Spinal cord (tissue), 10 donors: Measurements from ENCODE around the gene MYMK. TPM values are rescaled to one million over a fixed set of nuclear protein-coding genes. Genes with fewer than 3 reads are reported as not detected.
"Not testable (repeated sequence)": the region's sequence is repeated elsewhere in the genome, so short reads cannot be mapped to it uniquely, and the experiment has no call there.

Source experiments
- DNase-seq, 6 donors: peaks; one replicate each; pipeline versions ENCODE4 v3.0.0 to v3.0.0-alpha.2; 2013 to 2015; ENCODE audit warnings: low spot score in 6 of 6, low read depth in 4 of 6
- H3K27ac ChIP-seq: one replicate; pipeline ENCODE4 v1.5.1; 2013; ENCODE audit warnings: low read depth, low read length, control low read depth
- H3K27me3 ChIP-seq: one replicate; pipeline ENCODE4 v1.6.1; 2013; ENCODE audit warnings: low read length; ENCODE audit not compliant: control insufficient read depth, insufficient read depth
- H3K36me3 ChIP-seq: one replicate; pipeline ENCODE4 v1.6.1; 2013; ENCODE audit warnings: low read length; ENCODE audit not compliant: control insufficient read depth, insufficient read depth
- H3K4me1 ChIP-seq: one replicate; pipeline ENCODE4 v1.6.1; 2013; ENCODE audit warnings: low read length; ENCODE audit not compliant: control insufficient read depth, insufficient read depth
- H3K4me3 ChIP-seq: one replicate; pipeline ENCODE4 v1.5.1; 2013; ENCODE audit warnings: low read depth, low read length, control low read depth
- H3K9me3 ChIP-seq: one replicate; pipeline ENCODE4 v1.6.1; 2013; ENCODE audit warnings: low read length; ENCODE audit not compliant: control insufficient read depth, insufficient read depth
- WGBS: methylation state at CpG from one replicate; pipeline ENCODE4 v1.1.5; 2013; ENCODE audit warnings: missing lambda C conversion rate; ENCODE audit not compliant: insufficient coverage; 5-methylcytosine and 5-hydroxymethylcytosine counted together
- polyA plus RNA-seq, 2 donors: library from polyadenylated mRNA; unstranded; fragments of 120-200 nt; gene quantifications; one replicate each; pipeline ENCODE4 v1.2.1, GENCODE V29; 2013; ENCODE audit not compliant: insufficient read length in 2 of 2
- total RNA-seq, 2 donors: library from RNA; depleted of rRNA in 1 of 2; stranded (reverse); fragments of 120-200 nt in 1 of 2; fragments of >200 nt in 1 of 2; gene quantifications; one replicate each; pipeline versions ENCODE4 v1.2.3 to v1.2.4, GENCODE V29; 2013 to 2014
- donor health status: healthy.

The MYMK gene
- total and polyA plus RNA-seq, 4 donors: 0.26 TPM; not detected in 3

DNA sequence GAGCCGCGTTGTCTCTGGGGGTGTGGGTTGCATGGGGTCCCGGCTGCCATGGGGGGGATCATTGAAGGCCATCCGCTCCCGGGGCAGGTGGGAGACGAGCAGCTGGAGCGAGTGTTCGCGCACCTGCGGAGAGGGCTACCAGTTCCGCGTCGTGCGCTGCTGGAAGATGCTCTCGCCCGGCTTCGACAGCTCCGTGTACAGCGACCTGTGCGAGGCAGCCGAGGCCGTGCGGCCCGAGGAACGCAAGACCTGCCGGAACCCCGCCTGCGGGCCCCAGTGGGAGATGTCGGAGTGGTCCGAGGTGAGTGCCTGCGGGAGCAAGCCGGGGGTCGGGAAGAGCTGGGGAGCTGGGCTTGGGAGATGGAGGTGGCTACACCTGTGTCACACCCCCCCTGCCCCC, 43.4 kb upstream of the MYMK start:
- Histone ChIP-seq H3K27ac (no peak overlapping the region), H3K9me3 (no peaks in the 10 kb centered on the region), H3K4me1 (peaks cover 53% of the 10 kb centered on the region), H3K27me3 (peaks cover 5% of the 10 kb centered on the region), H3K36me3 (peaks cover 18% of the 10 kb centered on the region), H3K4me3 (no peak overlapping the region)
- WGBS: 87% methylated on average over 18 of the region's 33 CpGs
- DNase-seq: no peak

DNA sequence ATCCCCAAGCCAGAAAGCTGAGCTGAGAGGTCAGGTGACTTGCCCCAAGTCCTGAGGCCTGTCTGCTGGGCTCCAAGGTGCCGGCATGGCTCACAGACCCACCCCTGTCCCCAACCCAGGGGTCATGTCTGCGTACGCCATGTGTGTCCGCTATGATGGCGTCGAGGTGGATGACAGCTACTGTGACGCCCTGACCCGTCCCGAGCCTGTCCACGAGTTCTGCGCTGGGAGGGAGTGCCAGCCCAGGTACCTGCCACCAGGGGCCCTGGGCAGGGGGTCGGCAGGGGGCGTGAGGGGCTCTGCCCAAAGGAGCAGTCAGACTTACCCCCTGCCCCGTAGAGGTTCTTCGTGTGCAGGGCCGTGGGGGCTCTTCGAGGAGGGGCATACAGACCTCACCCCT, 42.1 kb upstream of the MYMK start:
- 93% methylated on average over 17 of the region's 17 CpGs for WGBS

DNA sequence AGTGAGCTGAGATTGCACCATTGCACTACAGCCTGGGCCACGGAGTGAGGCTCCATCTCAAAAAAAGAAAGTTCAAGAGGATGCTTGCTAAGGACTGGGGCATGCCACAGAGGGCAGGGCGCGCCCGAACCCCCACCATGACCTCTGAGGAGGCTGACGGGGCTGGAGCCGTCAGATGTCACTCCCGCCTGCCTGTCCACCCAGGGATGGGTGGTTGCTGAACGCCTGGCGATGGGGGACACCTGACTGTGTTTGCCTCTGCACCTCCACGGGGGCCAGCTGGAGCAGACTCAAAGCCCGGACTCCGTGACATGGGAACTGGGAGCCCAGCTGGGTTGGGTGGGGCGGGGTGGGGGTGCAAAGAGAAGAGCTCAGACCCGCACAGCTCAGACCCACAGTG, 41.6 kb upstream of the MYMK start:
- Histone ChIP-seq H3K4me3 (no peak overlapping the region), H3K27me3 (peaks cover 5% of the 10 kb centered on the region), H3K27ac (no peak overlapping the region), H3K4me1 (peaks cover 37% of the 10 kb centered on the region), H3K9me3 (no peaks in the 10 kb centered on the region), H3K36me3 (peaks cover 16% of the 10 kb centered on the region)
- DNase-seq: no peak
- WGBS: 89% methylated on average over 14 of the region's 14 CpGs

More for the DNA sequence above, 42.1 kb upstream of the MYMK start:
- peaks cover 18% of the 10 kb centered on the region for H3K36me3 ChIP-seq
- no peaks in the 10 kb centered on the region for H3K9me3 ChIP-seq
- no peak overlapping the region for H3K4me3 ChIP-seq
- peaks cover 5% of the 10 kb centered on the region for H3K27me3 ChIP-seq
- no peak overlapping the region for H3K27ac ChIP-seq
- peaks cover 41% of the 10 kb centered on the region for H3K4me1 ChIP-seq
- no peak for DNase-seq

- Histone ChIP-seq H3K4me1 (peaks cover 41% of the 10 kb centered on the region), H3K9me3 (no peaks in the 10 kb centered on the region), H3K27ac (no peak overlapping the region), H3K27me3 (peaks cover 5% of the 10 kb centered on the region), H3K4me3 (no peak overlapping the region), H3K36me3 (peaks cover 10% of the 10 kb centered on the region)
- DNase-seq: no peak
- 58% methylated on average over 10 of the region's 11 CpGs for WGBS
Observed at GRCh38 chr9:133564451-133565116, 39.8 kb upstream of the MYMK start.

DNA sequence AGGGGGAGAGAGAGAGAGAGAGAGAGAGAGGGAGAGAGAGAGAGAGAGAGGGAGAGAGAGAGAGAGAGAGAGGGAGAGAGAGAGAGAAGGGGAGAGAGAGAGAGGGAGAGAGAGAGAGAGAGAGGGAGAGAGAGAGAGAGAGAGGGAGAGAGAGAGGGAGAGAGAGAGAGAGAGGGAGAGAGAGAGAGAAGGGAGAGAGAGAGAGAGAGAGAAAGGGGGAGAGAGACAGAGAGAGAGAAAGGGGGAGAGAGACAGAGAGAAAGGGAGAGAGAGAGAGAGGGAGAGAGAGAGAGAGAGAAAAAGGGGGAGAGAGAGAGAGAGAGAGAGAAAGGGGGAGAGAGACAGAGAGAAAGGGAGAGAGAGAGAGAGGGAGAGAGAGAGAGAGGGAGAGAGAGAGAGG, 39.1 kb upstream of the MYMK start:
- H3K9me3 ChIP-seq, H3K4me3 ChIP-seq, H3K27ac ChIP-seq, H3K27me3 ChIP-seq, DNase-seq: not testable (repeated sequence)
- Histone ChIP-seq H3K36me3 (peaks cover 10% of the 10 kb centered on the region), H3K4me1 (peaks cover 44% of the 10 kb centered on the region)

DNA sequence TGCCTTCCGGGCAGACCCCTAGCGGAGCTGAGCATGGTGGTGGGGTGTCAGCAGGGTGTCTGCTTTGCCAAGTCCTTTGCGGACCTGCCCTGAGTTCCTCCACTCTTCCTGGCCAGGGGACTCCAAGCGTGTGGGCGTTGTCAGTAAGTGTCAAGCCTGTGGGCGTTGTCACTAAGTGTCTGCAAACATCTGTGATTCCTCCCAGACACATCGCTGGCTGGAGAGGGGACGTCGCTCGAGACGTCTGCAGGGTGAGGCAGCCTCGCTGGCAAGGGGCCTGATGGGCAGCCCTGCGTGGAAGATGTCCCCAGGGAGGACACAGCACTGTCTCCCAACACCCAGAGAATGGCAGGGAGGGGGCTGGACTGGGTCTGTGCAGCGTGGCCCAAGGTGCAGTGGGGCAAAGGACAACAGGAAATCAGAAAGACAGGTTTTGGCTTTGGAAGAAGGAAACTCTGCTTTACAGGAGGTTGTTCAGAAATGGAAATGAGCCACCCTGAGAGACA, 38.6 kb upstream of the MYMK start:
- Histone ChIP-seq H3K4me1 (peaks cover 49% of the 10 kb centered on the region), H3K9me3 (no peaks in the 10 kb centered on the region), H3K27ac (no peak overlapping the region), H3K36me3 (peaks cover 10% of the 10 kb centered on the region), H3K4me3 (no peak overlapping the region), H3K27me3 (peaks cover 5% of the 10 kb centered on the region)
- DNase-seq: no peak
- WGBS: 25% methylated on average over 14 of the region's 14 CpGs

- 94% methylated on average over 48 of the region's 54 CpGs for WGBS
- H3K4me1 ChIP-seq: peaks cover 55% of the 10 kb centered on the region
Observed at GRCh38 chr9:133562611-133563290, 38.0 kb upstream of the MYMK start.

GRCh38 chr9:133561976-133562554, 37.3 kb upstream of the MYMK start:
- H3K27me3 ChIP-seq: peaks cover 5% of the 10 kb centered on the region
- H3K9me3 ChIP-seq: no peaks in the 10 kb centered on the region
- peaks cover 13% of the 10 kb centered on the region for H3K36me3 ChIP-seq
- H3K27ac ChIP-seq: no peak overlapping the region
- WGBS: 97% methylated on average over 32 of the region's 32 CpGs
- H3K4me3 ChIP-seq: no peak overlapping the region
- peaks cover 61% of the 10 kb centered on the region for H3K4me1 ChIP-seq
- no peak for DNase-seq

More at GRCh38 chr9:133562611-133563290, 38.0 kb upstream of the MYMK start:
- no peak for DNase-seq
- no peak overlapping the region for H3K4me3 ChIP-seq
- H3K36me3 ChIP-seq: peaks cover 6% of the 10 kb centered on the region
- no peak overlapping the region for H3K27ac ChIP-seq
- no peaks in the 10 kb centered on the region for H3K9me3 ChIP-seq
- peaks cover 5% of the 10 kb centered on the region for H3K27me3 ChIP-seq

- no peak overlapping the region for H3K27ac ChIP-seq
- no peaks in the 10 kb centered on the region for H3K9me3 ChIP-seq
- H3K4me3 ChIP-seq: no peak overlapping the region
- WGBS: 98% methylated on average over 22 of the region's 22 CpGs
- H3K4me1 ChIP-seq: peaks cover 63% of the 10 kb centered on the region
- peaks cover 5% of the 10 kb centered on the region for H3K27me3 ChIP-seq
- DNase-seq: no peak
- H3K36me3 ChIP-seq: peaks cover 14% of the 10 kb centered on the region
Observed at GRCh38 chr9:133560944-133561343, 36.2 kb upstream of the MYMK start.
